Measurements from ENCODE around the gene GIMAP8.
"Not testable (repeated sequence)": the region's sequence is repeated elsewhere in the genome, so short reads cannot be mapped to it uniquely, and the experiment has no call there.

Gene GIMAP8

GRCh38 chr7:150514748-150515222, 64.4 kb downstream of the GIMAP8 start, which contains the start of gene GIMAP7:
Gene GIMAP7, plus strand, starts transcription at chr7:150514872. Its CDS starts 5,103 bp downstream, at chr7:150519975.
- DNase-seq (ENCODE audit: low spot score), result no peak

GRCh38 chr7:150515248-150516147, 65.1 kb downstream of the GIMAP8 start:
- DNase-seq (ENCODE audit: low spot score), result no peak

GRCh38 chr7:150516956-150517745, 66.7 kb downstream of the GIMAP8 start:
- no peak for DNase-seq (ENCODE audit: low spot score)

GRCh38 chr7:150519310-150519709, 68.9 kb downstream of the GIMAP8 start:
- no peak for DNase-seq (ENCODE audit: low spot score)

GRCh38 chr7:150520145-150520544, 69.7 kb downstream of the GIMAP8 start:
- DNase-seq (ENCODE audit: low spot score), result no peak

- DNase-seq (ENCODE audit: low spot score), result not testable (repeated sequence)
Observed at GRCh38 chr7:150522931-150523330, 72.5 kb downstream of the GIMAP8 start.

- DNase-seq (ENCODE audit: low spot score), result no peak
Observed at GRCh38 chr7:150524018-150524417, 73.6 kb downstream of the GIMAP8 start.

All from SW480 (cell line).